ENCODE measurements around the gene AKR1B15.

AKR1B15 gene

GRCh38 chr7:134625550-134625949, 76.6 kb downstream of the AKR1B15 start:
- H3K23ac ChIP-seq (ENCODE audit: low read depth, low read length, poor library complexity) = no peak overlapping the region
- no peak overlapping the region for H2BK120ac ChIP-seq (ENCODE audit: low read depth, low read length)
- H2AK5ac ChIP-seq (ENCODE audit: low read depth, low read length) = no peak overlapping the region
- no CpG with 5 or more reads among the region's 3 CpGs for WGBS, 2 donors (ENCODE audit: extremely low coverage in 2 of 2, insufficient read length in 2 of 2, insufficient replicate concordance in 1 of 2)
- H3K9ac ChIP-seq (ENCODE audit: low read depth, low read length, poor library complexity) = no peak overlapping the region
- H3K36me3 ChIP-seq (replicated peaks in 1 of 2; ENCODE audit: control insufficient read depth in 2 of 2, insufficient read depth in 2 of 2, low read length in 2 of 2) = no peaks in the 10 kb centered on the region
- H4K91ac ChIP-seq (ENCODE audit: low read depth, low read length, poor library complexity) = no peak overlapping the region
- H3K27ac ChIP-seq (replicated peaks; ENCODE audit: low read length) = no peak overlapping the region
- no peak overlapping the region for H2BK5ac ChIP-seq (ENCODE audit: low read length)
- H2BK12ac ChIP-seq (ENCODE audit: low read length) = no peak overlapping the region
- no peak for DNase-seq (ENCODE audit: low spot score)
- H2AFZ ChIP-seq (ENCODE audit: low read length) = no peak overlapping the region
- H3K79me1 ChIP-seq (ENCODE audit: low read depth, low read length) = no peaks in the 10 kb centered on the region
- H3K4me1 ChIP-seq (ENCODE audit: control insufficient read depth in 2 of 2, insufficient read depth in 1 of 2, low read depth in 1 of 2, low read length in 2 of 2) = no peaks in the 10 kb centered on the region
- H3K27me3 ChIP-seq (ENCODE audit: control insufficient read depth in 3 of 3, insufficient read depth in 3 of 3, low read depth in 1 of 3, low read length in 3 of 3) = peaks cover 0 to 33% (median 0%) of the 10 kb centered on the region in 3 experiments
- H4K8ac ChIP-seq (ENCODE audit: low read depth, low read length) = no peak overlapping the region
- H3K14ac ChIP-seq (ENCODE audit: low read length) = no peak overlapping the region
- no peak overlapping the region for H3K4ac ChIP-seq (ENCODE audit: low read length)
- no peak overlapping the region for H3K18ac ChIP-seq (ENCODE audit: low read length)
- no peak overlapping the region for H3K4me3 ChIP-seq (ENCODE audit: low read length in 2 of 2)
- no peak overlapping the region for H2BK15ac ChIP-seq (ENCODE audit: low read length)
- H3K4me2 ChIP-seq (ENCODE audit: insufficient read depth, low read length, poor library complexity, severe bottlenecking) = no peak overlapping the region
- H3K9me3 ChIP-seq (replicated peaks in 1 of 2; ENCODE audit: control insufficient read depth in 2 of 2, insufficient read depth in 1 of 2, low read depth in 1 of 2, low read length in 2 of 2) = no peaks in the 10 kb centered on the region

GRCh38 chr7:134627109-134627774, 78.3 kb downstream of the AKR1B15 start:
- H3K27me3 ChIP-seq (ENCODE audit: control insufficient read depth in 3 of 3, insufficient read depth in 3 of 3, low read depth in 1 of 3, low read length in 3 of 3) = peaks cover 0 to 30% (median 0%) of the 10 kb centered on the region in 3 experiments

GRCh38 chr7:134627775-134628153, 78.9 kb downstream of the AKR1B15 start:
- Histone ChIP-seq H4K91ac (ENCODE audit: low read depth, low read length, poor library complexity) (no peak overlapping the region), H3K79me1 (ENCODE audit: low read depth, low read length) (no peaks in the 10 kb centered on the region), H3K27me3 (ENCODE audit: control insufficient read depth in 3 of 3, insufficient read depth in 3 of 3, low read depth in 1 of 3, low read length in 3 of 3) (peaks cover 0 to 30% (median 0%) of the 10 kb centered on the region in 3 experiments), H4K8ac (ENCODE audit: low read depth, low read length) (no peak overlapping the region), H2AK5ac (ENCODE audit: low read depth, low read length) (no peak overlapping the region), H3K9me3 (replicated peaks in 1 of 2; ENCODE audit: control insufficient read depth in 2 of 2, insufficient read depth in 1 of 2, low read depth in 1 of 2, low read length in 2 of 2) (no peaks in the 10 kb centered on the region), H2BK120ac (ENCODE audit: low read depth, low read length) (no peak overlapping the region), H3K4me1 (ENCODE audit: control insufficient read depth in 2 of 2, insufficient read depth in 1 of 2, low read depth in 1 of 2, low read length in 2 of 2) (no peaks in the 10 kb centered on the region), H2BK12ac (ENCODE audit: low read length) (no peak overlapping the region), H3K14ac (ENCODE audit: low read length) (no peak overlapping the region), H3K9ac (ENCODE audit: low read depth, low read length, poor library complexity) (no peak overlapping the region), H3K36me3 (replicated peaks in 1 of 2; ENCODE audit: control insufficient read depth in 2 of 2, insufficient read depth in 2 of 2, low read length in 2 of 2) (no peaks in the 10 kb centered on the region), H3K4ac (ENCODE audit: low read length) (no peak overlapping the region), H3K27ac (replicated peaks; ENCODE audit: low read length) (no peak overlapping the region), H2AFZ (ENCODE audit: low read length) (no peak overlapping the region), H3K23ac (ENCODE audit: low read depth, low read length, poor library complexity) (no peak overlapping the region), H3K4me2 (ENCODE audit: insufficient read depth, low read length, poor library complexity, severe bottlenecking) (no peak overlapping the region), H2BK5ac (ENCODE audit: low read length) (no peak overlapping the region), H3K18ac (ENCODE audit: low read length) (no peak overlapping the region), H2BK15ac (ENCODE audit: low read length) (no peak overlapping the region), H3K4me3 (ENCODE audit: low read length in 2 of 2) (no peak overlapping the region)
- WGBS, 2 donors (ENCODE audit: extremely low coverage in 2 of 2, insufficient read length in 2 of 2, insufficient replicate concordance in 1 of 2) = no CpG with 5 or more reads among the region's 1 CpG
- no peak for DNase-seq (ENCODE audit: low spot score)

More at GRCh38 chr7:134627109-134627774, 78.3 kb downstream of the AKR1B15 start:
- H3K18ac ChIP-seq (ENCODE audit: low read length) = no peak overlapping the region
- no peak overlapping the region for H3K4me2 ChIP-seq (ENCODE audit: insufficient read depth, low read length, poor library complexity, severe bottlenecking)
- H3K4me3 ChIP-seq (ENCODE audit: low read length in 2 of 2) = no peak overlapping the region
- no peak overlapping the region for H2BK15ac ChIP-seq (ENCODE audit: low read length)
- H3K9ac ChIP-seq (ENCODE audit: low read depth, low read length, poor library complexity) = no peak overlapping the region
- no peak overlapping the region for H2AK5ac ChIP-seq (ENCODE audit: low read depth, low read length)
- H3K4me1 ChIP-seq (ENCODE audit: control insufficient read depth in 2 of 2, insufficient read depth in 1 of 2, low read depth in 1 of 2, low read length in 2 of 2) = no peaks in the 10 kb centered on the region
- H2BK120ac ChIP-seq (ENCODE audit: low read depth, low read length) = no peak overlapping the region
- H2BK12ac ChIP-seq (ENCODE audit: low read length) = no peak overlapping the region
- no peaks in the 10 kb centered on the region for H3K79me1 ChIP-seq (ENCODE audit: low read depth, low read length)
- no peaks in the 10 kb centered on the region for H3K36me3 ChIP-seq (replicated peaks in 1 of 2; ENCODE audit: control insufficient read depth in 2 of 2, insufficient read depth in 2 of 2, low read length in 2 of 2)
- H4K91ac ChIP-seq (ENCODE audit: low read depth, low read length, poor library complexity) = no peak overlapping the region
- no peak overlapping the region for H3K4ac ChIP-seq (ENCODE audit: low read length)
- no peak overlapping the region for H2BK5ac ChIP-seq (ENCODE audit: low read length)
- WGBS, 2 donors (ENCODE audit: extremely low coverage in 2 of 2, insufficient read length in 2 of 2, insufficient replicate concordance in 1 of 2) = no CpG with 5 or more reads among the region's 2 CpGs
- H3K14ac ChIP-seq (ENCODE audit: low read length) = no peak overlapping the region
- no peak overlapping the region for H3K27ac ChIP-seq (replicated peaks; ENCODE audit: low read length)
- no peak for DNase-seq (ENCODE audit: low spot score)
- H3K9me3 ChIP-seq (replicated peaks in 1 of 2; ENCODE audit: control insufficient read depth in 2 of 2, insufficient read depth in 1 of 2, low read depth in 1 of 2, low read length in 2 of 2) = no peaks in the 10 kb centered on the region
- H3K23ac ChIP-seq (ENCODE audit: low read depth, low read length, poor library complexity) = no peak overlapping the region
- no peak overlapping the region for H2AFZ ChIP-seq (ENCODE audit: low read length)
- H4K8ac ChIP-seq (ENCODE audit: low read depth, low read length) = no peak overlapping the region

GRCh38 chr7:134629445-134629844, 80.5 kb downstream of the AKR1B15 start:
- no peak overlapping the region for H2AK5ac ChIP-seq (ENCODE audit: low read depth, low read length)
- no peaks in the 10 kb centered on the region for H3K79me1 ChIP-seq (ENCODE audit: low read depth, low read length)
- H3K9ac ChIP-seq (ENCODE audit: low read depth, low read length, poor library complexity) = no peak overlapping the region
- no peak overlapping the region for H3K27ac ChIP-seq (replicated peaks; ENCODE audit: low read length)
- H2BK120ac ChIP-seq (ENCODE audit: low read depth, low read length) = no peak overlapping the region
- H3K9me3 ChIP-seq (replicated peaks in 1 of 2; ENCODE audit: control insufficient read depth in 2 of 2, insufficient read depth in 1 of 2, low read depth in 1 of 2, low read length in 2 of 2) = no peaks in the 10 kb centered on the region
- no peak for DNase-seq (ENCODE audit: low spot score)
- H3K36me3 ChIP-seq (replicated peaks in 1 of 2; ENCODE audit: control insufficient read depth in 2 of 2, insufficient read depth in 2 of 2, low read length in 2 of 2) = no peaks in the 10 kb centered on the region
- no peak overlapping the region for H3K23ac ChIP-seq (ENCODE audit: low read depth, low read length, poor library complexity)
- no peak overlapping the region for H4K91ac ChIP-seq (ENCODE audit: low read depth, low read length, poor library complexity)
- H3K18ac ChIP-seq (ENCODE audit: low read length) = no peak overlapping the region
- H3K14ac ChIP-seq (ENCODE audit: low read length) = no peak overlapping the region
- H2AFZ ChIP-seq (ENCODE audit: low read length) = no peak overlapping the region
- H3K4me2 ChIP-seq (ENCODE audit: insufficient read depth, low read length, poor library complexity, severe bottlenecking) = no peak overlapping the region
- H4K8ac ChIP-seq (ENCODE audit: low read depth, low read length) = no peak overlapping the region
- no peak overlapping the region for H3K4ac ChIP-seq (ENCODE audit: low read length)
- H3K27me3 ChIP-seq (ENCODE audit: control insufficient read depth in 3 of 3, insufficient read depth in 3 of 3, low read depth in 1 of 3, low read length in 3 of 3) = peaks cover 0 to 32% (median 0%) of the 10 kb centered on the region in 3 experiments
- H2BK12ac ChIP-seq (ENCODE audit: low read length) = no peak overlapping the region
- no peak overlapping the region for H2BK5ac ChIP-seq (ENCODE audit: low read length)
- H3K4me1 ChIP-seq (ENCODE audit: control insufficient read depth in 2 of 2, insufficient read depth in 1 of 2, low read depth in 1 of 2, low read length in 2 of 2) = no peaks in the 10 kb centered on the region
- H3K4me3 ChIP-seq (ENCODE audit: low read length in 2 of 2) = no peak overlapping the region
- no peak overlapping the region for H2BK15ac ChIP-seq (ENCODE audit: low read length)

Data from neuronal stem cell (in vitro differentiated cells).